H1 (cell line): ENCODE data around the gene CD200. TPM values are rescaled to one million over a fixed set of nuclear protein-coding genes. Genes with fewer than 3 reads are reported as not detected.

Experiments
- CTCF ChIA-PET: fragments of 300-600 bp; sonication (Branson Sonifier 250); formaldehyde crosslinking; loops from one replicate; lab custom pipeline; 2021; ENCODE audit not compliant: partially characterized antibody; lab: Charles Lee
- POLR2A ChIA-PET: fragments of 300-600 bp; sonication (Branson Sonifier 250); formaldehyde crosslinking; loops from one replicate; lab custom pipeline; 2021; ENCODE audit warnings: inconsistent platforms; ENCODE audit not compliant: partially characterized antibody; lab: Charles Lee
- DNase-seq, 2 experiments: peaks; one replicate each; pipeline versions ENCODE4 v3.0.0 to v3.0.0-alpha.2; 2010 to 2022; ENCODE audit warnings: low spot score in 2 of 2, low read depth in 1 of 2, mixed read lengths in 1 of 2
- FAIRE-seq: peaks from 2 replicates; lab custom pipeline; 2011; peaks lifted over from hg19 to GRCh38; lab: Jason Lieb, UNC
- H2AFZ ChIP-seq: 2 replicates; pipeline ENCODE4 v1.8.1; 2012; ENCODE audit warnings: low read length, inconsistent platforms
- H2AK5ac ChIP-seq: 2 replicates; pipeline ENCODE4 v1.6.1; 2013; ENCODE audit warnings: low read depth, low read length
- H2BK120ac ChIP-seq: replicated peaks from 2 replicates; pipeline ENCODE3; 2013; ENCODE audit warnings: low read depth, low read length, inconsistent platforms
- H2BK12ac ChIP-seq: 2 replicates; pipeline ENCODE4 v1.6.1; 2013; ENCODE audit warnings: low read depth, low read length
- H2BK15ac ChIP-seq: 2 replicates; pipeline ENCODE4 v1.6.1; 2013; ENCODE audit warnings: low read length
- H2BK20ac ChIP-seq: 2 replicates; pipeline ENCODE4 v1.6.1; 2013; ENCODE audit warnings: low read length
- H2BK5ac ChIP-seq: 2 replicates; pipeline ENCODE4 v1.6.1; 2013; ENCODE audit warnings: low read depth, low read length
- H3K14ac ChIP-seq: 2 replicates; pipeline ENCODE4 v1.6.1; 2013; ENCODE audit warnings: inconsistent platforms; ENCODE audit not compliant: insufficient read length
- H3K18ac ChIP-seq: 2 replicates; pipeline ENCODE4 v1.6.1; 2013; ENCODE audit warnings: low read length; ENCODE audit errors: extremely low read depth
- H3K23ac ChIP-seq: 2 replicates; pipeline ENCODE4 v1.6.1; 2013; ENCODE audit warnings: inconsistent platforms; ENCODE audit not compliant: insufficient read length
- H3K23me2 ChIP-seq: 2 replicates; pipeline ENCODE4 v1.6.1; 2013; ENCODE audit warnings: low read depth, low read length
- H3K27ac ChIP-seq: 2 replicates; pipeline ENCODE4 v1.6.1; 2011; ENCODE audit warnings: low read depth, low read length, inconsistent platforms
- H3K27me3 ChIP-seq, 4 experiments: replicated peaks in 1 of 4; 1 replicate in 1 of 4; 2 replicates in 3 of 4; pipeline versions ENCODE4 v1.6.1 to v1.8.1; 2011 to 2013; ENCODE audit warnings: low read length in 3 of 4, mild to moderate bottlenecking in 3 of 4, inconsistent platforms in 2 of 4, mixed read lengths in 2 of 4, moderate library complexity in 1 of 4; ENCODE audit not compliant: control insufficient read depth in 3 of 4, insufficient read depth in 3 of 4; ENCODE audit errors: extremely low read depth in 1 of 4
- H3K36me3 ChIP-seq, 4 experiments: 2 replicates each; pipeline versions ENCODE4 v1.6.1 to v1.8.1; 2011 to 2013; ENCODE audit warnings: mild to moderate bottlenecking in 4 of 4, low read length in 3 of 4, moderate library complexity in 2 of 4, control low read depth in 1 of 4, inconsistent platforms in 1 of 4; ENCODE audit not compliant: insufficient read depth in 4 of 4, control insufficient read depth in 2 of 4
- H3K4ac ChIP-seq: replicated peaks from 2 replicates; pipeline ENCODE3; 2013; ENCODE audit warnings: low read length, low read depth, mixed read lengths, inconsistent platforms; ENCODE audit not compliant: insufficient read length
- H3K4me1 ChIP-seq, 4 experiments: replicated peaks in 1 of 4; 1 replicate in 1 of 4; 2 replicates in 3 of 4; pipeline versions ENCODE4 v1.6.1 to v1.8.1; 2011 to 2013; ENCODE audit warnings: low read length in 3 of 4, inconsistent platforms in 2 of 4, mixed read lengths in 1 of 4; ENCODE audit not compliant: insufficient read depth in 4 of 4, control insufficient read depth in 3 of 4
- H3K4me2 ChIP-seq, 2 experiments: 2 replicates each; pipeline versions ENCODE4 v1.6.1 to v1.8.1; 2011 to 2013; ENCODE audit warnings: low read depth in 2 of 2, low read length in 2 of 2, control low read depth in 1 of 2, inconsistent platforms in 1 of 2, mild to moderate bottlenecking in 1 of 2; ENCODE audit not compliant: insufficient read depth in 1 of 2
- H3K4me3 ChIP-seq, 4 experiments: fragments of 200-600, 300-600 bp in 1 of 4; sonication (generic), shearing (Covaris generic), sonication (Bioruptor Twin) in 1 of 4; 2 replicates each; pipeline versions ENCODE4 v1.5.1 to v1.8.1; 2011 to 2016; ENCODE audit warnings: low read length in 4 of 4, low read depth in 3 of 4, control low read depth in 2 of 4, inconsistent platforms in 2 of 4, mild to moderate bottlenecking in 2 of 4, mixed read lengths in 1 of 4, moderate library complexity in 1 of 4; ENCODE audit not compliant: insufficient read depth in 2 of 4; ENCODE audit errors: extremely low read depth in 1 of 4
- H3K56ac ChIP-seq: replicated peaks from 2 replicates; pipeline ENCODE3; 2013; ENCODE audit warnings: low read depth, mild to moderate bottlenecking, mixed read lengths, low read length, inconsistent platforms; ENCODE audit not compliant: insufficient read length
- H3K79me1 ChIP-seq: 2 replicates; pipeline ENCODE4 v1.6.1; 2013; ENCODE audit warnings: low read depth, low read length, control low read depth
- H3K79me2 ChIP-seq, 2 experiments: 2 replicates each; pipeline versions ENCODE4 v1.6.1 to v1.8.1; 2012 to 2013; ENCODE audit warnings: low read length in 2 of 2, mild to moderate bottlenecking in 2 of 2, inconsistent platforms in 1 of 2; ENCODE audit not compliant: insufficient read depth in 2 of 2, control insufficient read depth in 1 of 2
- H3K9ac ChIP-seq, 4 experiments: replicated peaks in 1 of 4; 1 replicate in 1 of 4; 2 replicates in 3 of 4; pipeline versions ENCODE4 v1.6.1 to v1.8.1; 2011 to 2013; ENCODE audit warnings: low read depth in 3 of 4, low read length in 3 of 4, control low read depth in 2 of 4, mild to moderate bottlenecking in 2 of 4, moderate library complexity in 2 of 4, inconsistent platforms in 1 of 4; ENCODE audit errors: extremely low read depth in 1 of 4
- H3K9me3 ChIP-seq, 2 experiments: 2 replicates each; pipeline versions ENCODE4 v1.6.1 to v1.8.1; 2012 to 2013; ENCODE audit warnings: mild to moderate bottlenecking in 2 of 2, moderate library complexity in 2 of 2, control low read depth in 1 of 2, inconsistent platforms in 1 of 2, low read depth in 1 of 2, low read length in 1 of 2, mixed read lengths in 1 of 2; ENCODE audit not compliant: insufficient read depth in 2 of 2
- H4K20me1 ChIP-seq, 2 experiments: replicated peaks in 1 of 2; 2 replicates each; pipeline versions ENCODE3 to v1.8.1; 2011 to 2013; ENCODE audit warnings: inconsistent platforms in 2 of 2, low read length in 2 of 2, mild to moderate bottlenecking in 1 of 2; ENCODE audit not compliant: insufficient read depth in 2 of 2, control insufficient read depth in 1 of 2
- H4K5ac ChIP-seq: 2 replicates; pipeline ENCODE4 v1.6.1; 2013; ENCODE audit warnings: low read length, low read depth, mixed read lengths, inconsistent platforms; ENCODE audit not compliant: insufficient read length
- H4K8ac ChIP-seq: 2 replicates; pipeline ENCODE4 v1.8.0; 2013; ENCODE audit warnings: mild to moderate bottlenecking, moderate library complexity, low read length, inconsistent platforms; ENCODE audit not compliant: insufficient read depth; ENCODE audit errors: extremely low read depth
- H4K91ac ChIP-seq: replicated peaks from 2 replicates; pipeline ENCODE3; 2013; ENCODE audit warnings: low read length, mixed read lengths, inconsistent platforms; ENCODE audit not compliant: insufficient read length
- CBX8 ChIP-seq: fragments of 300-800, 300-1000 bp; sonication (generic); IDR thresholded peaks from 2 replicates; pipeline ENCODE4 v1.7.1; 2016; ENCODE audit warnings: low read depth, low read length, borderline replicate concordance
- CEBPB ChIP-seq: IDR thresholded peaks from 2 replicates; pipeline ENCODE4 v1.6.1; 2012; ENCODE audit warnings: low read depth, low read length
- EGR1 ChIP-seq: IDR thresholded peaks from 2 replicates; pipeline ENCODE4 v1.6.1; 2011; ENCODE audit warnings: low read depth, low read length, borderline replicate concordance
- HDAC6 ChIP-seq: IDR thresholded peaks from one replicate; pipeline ENCODE4 v1.7.1; 2012; ENCODE audit warnings: low read depth, mild to moderate bottlenecking, inconsistent platforms, low read length, moderate library complexity
- SIRT6 ChIP-seq: IDR thresholded peaks from one replicate; pipeline ENCODE4 v1.7.1; 2012; ENCODE audit warnings: low read length, inconsistent platforms
- TBP ChIP-seq: IDR thresholded peaks from 2 replicates; pipeline ENCODE4 v1.6.1; 2011; ENCODE audit warnings: low read depth, low read length, improper control_type of control experiment
- TCF12 ChIP-seq: IDR thresholded peaks from 2 replicates; pipeline ENCODE4 v1.6.1; 2011; ENCODE audit warnings: low read depth, mild to moderate bottlenecking, low read length
- ZNF274 ChIP-seq: IDR thresholded peaks from 2 replicates; pipeline ENCODE4 v1.7.0; 2012; ENCODE audit warnings: low read length, borderline replicate concordance; ENCODE audit errors: extremely low read depth
- polyA plus RNA-seq, 7 experiments: library from polyadenylated mRNA; depleted of rRNA in 3 of 7; stranded (reverse) in 5 of 7; unstranded in 2 of 7; fragments of >200 nt in 5 of 7; fragments of 200-250 nt in 2 of 7; gene quantifications; 1 replicate in 5 of 7; 2 replicates in 1 of 7; 4 replicates in 1 of 7; pipeline versions ENCODE4 v1.2.1 to v1.2.3, GENCODE V29; 2011 to 2013; ENCODE audit warnings: missing spikeins in 2 of 7, mixed read lengths in 2 of 7
- total RNA-seq: library from RNA; stranded (reverse); fragmentation: NEBNext Ultra II Directional; extraction: Animal tissue kit (Norgen Biotek cat#: 25700); gene quantifications from 2 replicates; pipeline ENCODE4 v1.2.1, GENCODE V29; 2021

The CD200 gene
- total and polyA plus RNA-seq, 2 of the 8 experiments (the other 6 are each of a cell fraction or from before 2014, with no cell fraction given) = 45.8 to 50.2 TPM

DNA sequence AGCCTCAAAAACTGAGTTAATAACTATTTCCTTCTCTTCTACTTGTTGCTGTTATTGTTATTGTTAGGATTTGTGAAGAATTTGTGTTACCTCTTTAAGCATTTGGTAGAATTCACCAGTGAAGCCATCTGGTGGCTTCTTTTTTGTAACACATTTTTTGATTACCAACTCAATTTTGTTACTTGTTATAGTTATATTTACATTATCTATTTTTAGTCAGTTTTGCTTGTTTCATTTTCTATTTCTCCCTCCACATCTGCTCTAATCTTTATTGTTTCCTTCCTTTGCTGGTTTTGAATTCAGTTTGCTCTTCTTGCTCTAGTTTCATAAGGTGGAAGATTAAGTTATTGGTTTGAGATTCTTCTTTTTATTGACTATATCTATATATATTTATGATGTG lies 35.2 kb upstream of the CD200 start:
- H3K14ac ChIP-seq = no peak overlapping the region
- TF ChIP-seq HDAC6 (no peak), CBX8 (no peak), CEBPB (no peak), SIRT6 (no peak), TBP (no peak), TCF12 (no peak), ZNF274 (no peak), EGR1 (no peak)

More for the DNA sequence above, 35.2 kb upstream of the CD200 start:
- Histone ChIP-seq H2BK15ac (no peak overlapping the region), H2BK5ac (no peak overlapping the region), H3K9ac (no peak overlapping the region), H3K36me3 (peaks cover 0 to 2% (median 0%) of the 10 kb centered on the region in 4 experiments; a peak in 1 of 8 replicates), H3K4ac (no peak overlapping the region), H3K4me1 (peaks cover 4 to 13% (median 7%) of the 10 kb centered on the region in 4 experiments), H3K27ac (no peak overlapping the region), H3K18ac (no peak overlapping the region), H3K79me2 (no peaks in the 10 kb centered on the region), H2BK120ac (no peak overlapping the region), H3K4me2 (no peak overlapping the region), H3K4me3 (no peak overlapping the region), H2BK12ac (no peak overlapping the region), H4K5ac (peak overlapping the region; percentile 55), H2AK5ac (no peak overlapping the region), H4K8ac (no peak overlapping the region), H2AFZ (no peak overlapping the region), H3K9me3 (no peaks in the 10 kb centered on the region; a peak in 1 of 4 replicates), H3K23ac (no peak overlapping the region), H3K56ac (no peak overlapping the region), H3K27me3 (no peaks in the 10 kb centered on the region), H3K79me1 (no peaks in the 10 kb centered on the region; the same call in 1 of the 2 replicates), H3K23me2 (peaks cover 1% of the 10 kb centered on the region; the same call in 1 of the 2 replicates), H2BK20ac (no peak overlapping the region), H4K20me1 (no peaks in the 10 kb centered on the region), H4K91ac (no peak overlapping the region)
- ChIA-PET CTCF (no interaction called here), POLR2A (no interaction called here)
- FAIRE-seq (no peak), DNase-seq (no peak)
